ENCODE measurements around the gene NEDD4L. TPM values are rescaled to one million over a fixed set of nuclear protein-coding genes. Genes with fewer than 3 reads are reported as not detected.

Gene NEDD4L
- total RNA-seq, 1 experiment from 2014 or later, result 108 TPM

DNA sequence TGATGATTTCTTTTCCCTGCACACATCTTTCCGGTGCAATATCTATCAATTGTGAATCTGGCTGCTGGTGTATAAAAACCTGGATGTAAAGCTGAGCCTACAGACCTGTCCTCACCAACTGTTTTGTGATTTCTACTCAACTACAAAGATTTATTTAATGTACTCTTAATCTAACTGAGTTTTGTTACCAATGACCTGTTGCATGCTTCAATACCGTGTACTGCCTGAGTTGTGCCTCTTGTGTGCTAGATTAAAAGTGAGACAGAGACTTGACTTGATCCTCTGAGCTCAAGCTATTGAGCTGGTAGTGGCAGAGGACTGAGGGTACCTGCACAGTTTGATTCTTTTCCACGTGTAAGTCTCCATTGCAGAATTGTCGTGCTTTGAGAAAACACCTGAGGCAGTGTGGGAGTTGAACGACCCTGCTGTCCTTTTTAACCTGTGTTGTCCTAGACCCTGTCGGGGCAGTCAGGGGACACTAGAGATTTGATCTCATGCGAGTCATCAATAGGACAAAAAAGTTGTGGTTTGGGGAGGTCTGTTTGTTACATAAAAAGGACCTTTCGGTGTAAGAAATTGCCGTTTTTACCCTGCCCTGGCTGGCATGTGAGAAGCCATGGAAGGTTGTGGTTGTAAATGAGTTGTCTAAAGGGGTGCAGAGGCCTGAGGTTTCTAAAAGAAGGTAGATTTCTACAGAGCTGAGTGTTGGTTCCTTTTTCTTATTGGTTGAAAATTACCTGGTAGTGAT is 353.5 kb downstream of the NEDD4L start:
- Mint-ChIP-seq H3K4me3 (ENCODE audit: unreplicated experiment) (no peak overlapping the region), H3K27me3 (ENCODE audit: insufficient read depth, unreplicated experiment) (no peaks in the 10 kb centered on the region), H3K4me1 (ENCODE audit: insufficient read depth, unreplicated experiment) (no peaks in the 10 kb centered on the region), H3K36me3 (ENCODE audit: insufficient read depth, unreplicated experiment) (peaks cover 68% of the 10 kb centered on the region), H3K27ac (ENCODE audit: low read depth, unreplicated experiment) (no peak overlapping the region), H3K9me3 (ENCODE audit: unreplicated experiment) (no peaks in the 10 kb centered on the region)
- TF ChIP-seq, protein P1, sequence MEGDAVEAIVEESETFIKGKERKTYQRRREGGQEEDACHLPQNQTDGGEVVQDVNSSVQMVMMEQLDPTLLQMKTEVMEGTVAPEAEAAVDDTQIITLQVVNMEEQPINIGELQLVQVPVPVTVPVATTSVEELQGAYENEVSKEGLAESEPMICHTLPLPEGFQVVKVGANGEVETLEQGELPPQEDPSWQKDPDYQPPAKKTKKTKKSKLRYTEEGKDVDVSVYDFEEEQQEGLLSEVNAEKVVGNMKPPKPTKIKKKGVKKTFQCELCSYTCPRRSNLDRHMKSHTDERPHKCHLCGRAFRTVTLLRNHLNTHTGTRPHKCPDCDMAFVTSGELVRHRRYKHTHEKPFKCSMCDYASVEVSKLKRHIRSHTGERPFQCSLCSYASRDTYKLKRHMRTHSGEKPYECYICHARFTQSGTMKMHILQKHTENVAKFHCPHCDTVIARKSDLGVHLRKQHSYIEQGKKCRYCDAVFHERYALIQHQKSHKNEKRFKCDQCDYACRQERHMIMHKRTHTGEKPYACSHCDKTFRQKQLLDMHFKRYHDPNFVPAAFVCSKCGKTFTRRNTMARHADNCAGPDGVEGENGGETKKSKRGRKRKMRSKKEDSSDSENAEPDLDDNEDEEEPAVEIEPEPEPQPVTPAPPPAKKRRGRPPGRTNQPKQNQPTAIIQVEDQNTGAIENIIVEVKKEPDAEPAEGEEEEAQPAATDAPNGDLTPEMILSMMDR (IDR thresholded peaks at IDR 0.05; ENCODE audit: unreplicated experiment), result no peak
- BruUV-seq (replicated peaks), result no TSS peak
- ChIA-PET POLR2A (no interaction called here), CTCF (interaction anchor here (0.6 to 1.4 kb wide), 3 partner anchors 10 to 722 kb away, joined by 3 to 4 read pairs (median 4); no protein-coding TSS in a partner anchor)
- intact Hi-C loops (cut with micrococcal nuclease), result no loop called here
- no peak for DNase-seq (ENCODE audit: unreplicated experiment)

DNA sequence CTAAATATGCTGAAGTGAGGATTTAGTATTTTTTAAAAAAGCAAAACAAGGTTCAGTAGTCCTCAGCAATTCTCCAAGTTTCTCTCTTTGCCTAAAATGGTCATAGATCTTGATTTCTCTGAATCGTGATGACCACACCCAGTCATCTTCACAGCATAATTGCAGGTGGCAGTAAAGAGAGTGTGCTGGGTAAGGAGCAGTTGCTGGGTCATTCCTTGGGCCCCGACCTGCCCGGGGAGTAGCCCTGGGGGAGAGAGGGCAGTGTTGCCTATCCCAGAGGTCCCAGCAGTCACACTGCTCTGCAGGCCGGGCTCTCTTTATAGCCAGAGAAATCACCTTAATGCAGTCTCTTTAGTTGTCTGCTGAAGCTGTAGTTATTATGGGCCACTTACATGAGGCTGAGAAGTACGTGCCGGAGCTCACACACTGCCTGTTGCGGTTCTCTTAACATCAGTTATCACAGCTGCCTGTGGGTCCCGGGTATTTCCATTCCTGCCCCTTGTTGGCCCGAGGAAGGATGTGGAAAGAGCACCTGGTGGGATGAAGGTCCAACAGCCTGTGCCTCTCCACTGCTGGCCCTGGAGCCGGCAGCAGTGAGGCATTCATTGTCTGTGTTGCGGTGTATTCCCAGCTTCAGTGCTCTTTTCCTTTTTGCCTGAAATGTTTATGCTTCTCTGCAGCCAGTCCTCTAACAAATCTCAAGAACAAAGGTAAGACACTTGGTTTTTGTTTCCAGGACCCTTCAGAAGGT is 354.8 kb downstream of the NEDD4L start:
- intact Hi-C loops (cut with micrococcal nuclease), result no loop called here
- H3K4me3 Mint-ChIP-seq (ENCODE audit: unreplicated experiment), result no peak overlapping the region
- no peak for DNase-seq (ENCODE audit: unreplicated experiment)
- H3K36me3 Mint-ChIP-seq (ENCODE audit: insufficient read depth, unreplicated experiment), result peaks cover 55% of the 10 kb centered on the region
- no TSS peak for BruUV-seq (replicated peaks)
- ChIA-PET CTCF (interaction anchor here (0.7 to 1.4 kb wide), 4 partner anchors 8 to 102 kb away, joined by 3 to 4 read pairs (median 3); no protein-coding TSS in a partner anchor), POLR2A (no interaction called here)
- H3K4me1 Mint-ChIP-seq (ENCODE audit: insufficient read depth, unreplicated experiment), result no peaks in the 10 kb centered on the region
- H3K9me3 Mint-ChIP-seq (ENCODE audit: unreplicated experiment), result no peaks in the 10 kb centered on the region
- no peaks in the 10 kb centered on the region for H3K27me3 Mint-ChIP-seq (ENCODE audit: insufficient read depth, unreplicated experiment)
- TF ChIP-seq, protein P1 (IDR thresholded peaks at IDR 0.05; ENCODE audit: unreplicated experiment), result no peak
- H3K27ac Mint-ChIP-seq (ENCODE audit: low read depth, unreplicated experiment), result no peak overlapping the region

DNA sequence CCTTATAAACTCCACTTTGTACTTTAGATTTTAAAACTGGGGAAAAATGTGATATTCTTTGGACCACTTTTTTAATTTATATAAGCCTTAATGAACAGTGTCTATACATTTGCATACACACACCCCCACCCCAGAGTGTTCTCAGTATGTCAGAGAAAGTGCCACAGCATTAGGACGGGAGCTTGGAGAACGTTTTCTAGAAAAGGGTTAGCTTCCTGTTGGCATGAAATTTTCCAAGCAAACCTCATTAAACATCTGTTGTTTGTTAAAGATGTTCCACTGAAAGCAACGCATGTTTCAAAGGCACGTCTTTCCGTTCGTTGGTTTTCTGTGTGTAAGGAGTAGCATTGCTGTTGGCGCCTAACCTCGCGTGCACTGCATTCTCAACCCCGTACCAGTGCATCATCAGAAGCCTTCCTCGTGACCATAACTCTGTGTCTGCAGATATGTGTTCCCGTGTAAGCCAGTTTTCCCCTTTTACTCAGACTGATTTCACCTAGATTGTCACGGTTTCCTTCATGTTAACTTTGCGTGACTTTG is 356.4 kb downstream of the NEDD4L start:
- intact Hi-C loops (cut with micrococcal nuclease), result loop anchor here (1.0 to 5.0 kb wide), 3 partner anchors 52 to 364 kb away; no protein-coding TSS in a partner anchor
- H3K4me1 Mint-ChIP-seq (ENCODE audit: insufficient read depth, unreplicated experiment), result no peaks in the 10 kb centered on the region
- TF ChIP-seq, protein P1 (IDR thresholded peaks at IDR 0.05; ENCODE audit: unreplicated experiment), result no peak
- DNase-seq (ENCODE audit: unreplicated experiment), result no peak
- BruUV-seq (replicated peaks), result no TSS peak
- H3K27me3 Mint-ChIP-seq (ENCODE audit: insufficient read depth, unreplicated experiment), result no peaks in the 10 kb centered on the region
- CTCF ChIA-PET, result interaction anchor here (0.6 to 3.1 kb wide), 6 partner anchors 77 to 364 kb away, joined by 3 to 16 read pairs (median 4); no protein-coding TSS in a partner anchor
- H3K36me3 Mint-ChIP-seq (ENCODE audit: insufficient read depth, unreplicated experiment), result peaks cover 47% of the 10 kb centered on the region
- no peaks in the 10 kb centered on the region for H3K9me3 Mint-ChIP-seq (ENCODE audit: unreplicated experiment)
- no peak overlapping the region for H3K27ac Mint-ChIP-seq (ENCODE audit: low read depth, unreplicated experiment)
- POLR2A ChIA-PET, result interaction anchor here (1.3 to 1.5 kb wide), 2 partner anchors 8 to 11 kb away, joined by 3 to 5 read pairs; no protein-coding TSS in a partner anchor
- H3K4me3 Mint-ChIP-seq (ENCODE audit: unreplicated experiment), result no peak overlapping the region

DNA sequence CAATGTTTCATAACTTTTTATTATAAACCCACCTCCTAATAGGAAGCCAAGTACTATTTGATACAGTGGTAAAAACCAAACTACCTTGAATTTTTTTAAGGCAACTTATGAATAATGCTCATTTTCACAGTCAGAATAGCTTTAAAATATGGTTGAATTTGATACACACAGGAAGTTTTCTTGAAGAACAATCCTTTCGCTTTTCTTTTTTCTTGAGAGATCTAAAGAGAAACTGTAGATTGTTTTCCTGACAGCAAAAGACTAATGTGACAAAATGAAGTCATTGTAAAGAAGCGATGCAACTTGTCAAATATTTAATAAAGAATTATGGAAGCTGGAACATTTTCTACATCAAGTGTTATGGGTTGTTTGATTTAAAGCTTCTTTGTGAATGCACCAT is 357.2 kb downstream of the NEDD4L start:
- no peak overlapping the region for H3K27ac Mint-ChIP-seq (ENCODE audit: low read depth, unreplicated experiment)
- DNase-seq (ENCODE audit: unreplicated experiment), result no peak
- H3K27me3 Mint-ChIP-seq (ENCODE audit: insufficient read depth, unreplicated experiment), result no peaks in the 10 kb centered on the region
- BruUV-seq (replicated peaks), result no TSS peak
- POLR2A ChIA-PET, result interaction anchor here (1.3 to 1.5 kb wide), 3 partner anchors 9 to 96 kb away, joined by 3 to 5 read pairs (median 3); no protein-coding TSS in a partner anchor
- H3K9me3 Mint-ChIP-seq (ENCODE audit: unreplicated experiment), result no peaks in the 10 kb centered on the region
- TF ChIP-seq, protein P1 (IDR thresholded peaks at IDR 0.05; ENCODE audit: unreplicated experiment), result no peak
- CTCF ChIA-PET, result interaction anchor here (0.8 to 3.1 kb wide), 6 partner anchors 14 to 363 kb away, joined by 3 to 16 read pairs (median 3); no protein-coding TSS in a partner anchor
- intact Hi-C loops (cut with micrococcal nuclease), result loop anchor here (5.0 kb wide), 1 partner anchor 51 kb away; no protein-coding TSS in a partner anchor
- no peak overlapping the region for H3K4me3 Mint-ChIP-seq (ENCODE audit: unreplicated experiment)
- H3K4me1 Mint-ChIP-seq (ENCODE audit: insufficient read depth, unreplicated experiment), result no peaks in the 10 kb centered on the region
- H3K36me3 Mint-ChIP-seq (ENCODE audit: insufficient read depth, unreplicated experiment), result peaks cover 39% of the 10 kb centered on the region

All from MCF 10A (cell line).